CD4-positive, alpha-beta T cell treated with Interleukin-15 for 4 hours (primary cell): Measurements from ENCODE around the gene DDR2.

ENCODE experiments used
- DNase-seq: peaks from one replicate; pipeline ENCODE4 v3.0.0-alpha.2; 2020; ENCODE audit warnings: low spot score

Gene DDR2

GRCh38 chr1:162672622-162673260, 40.5 kb downstream of the DDR2 start:
- DNase-seq, result no peak

DNA sequence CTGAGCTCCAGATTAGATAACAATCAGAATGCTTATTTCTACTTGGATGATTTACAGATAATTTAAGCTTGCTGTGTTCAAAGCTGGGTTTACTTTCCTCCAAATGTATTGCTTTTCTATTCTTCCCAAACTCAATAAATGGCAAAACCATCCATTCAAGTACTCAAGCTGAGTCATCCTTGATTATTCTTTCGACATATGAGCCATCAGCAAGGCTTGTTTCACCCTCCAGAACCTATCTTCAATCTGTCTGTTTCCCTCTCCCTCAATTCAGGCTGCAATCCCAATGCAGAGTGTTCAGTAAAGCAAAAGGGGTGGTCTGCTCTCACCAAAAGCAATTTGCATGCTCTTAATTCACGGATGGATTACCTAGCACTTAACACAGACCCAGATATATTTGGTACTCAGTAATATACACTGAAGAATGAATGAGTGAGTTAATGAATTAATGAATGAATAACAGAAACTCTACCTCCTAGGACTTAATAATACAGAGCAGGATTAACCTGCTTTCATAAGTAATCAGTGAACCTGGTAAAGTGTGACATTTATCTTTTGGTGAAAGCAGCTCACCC, 41.9 kb downstream of the DDR2 start:
- DNase-seq, result no peak

GRCh38 chr1:162676087-162676486, 43.8 kb downstream of the DDR2 start:
- DNase-seq, result no peak

GRCh38 chr1:162676750-162677149, 44.5 kb downstream of the DDR2 start:
- no peak for DNase-seq

DNA sequence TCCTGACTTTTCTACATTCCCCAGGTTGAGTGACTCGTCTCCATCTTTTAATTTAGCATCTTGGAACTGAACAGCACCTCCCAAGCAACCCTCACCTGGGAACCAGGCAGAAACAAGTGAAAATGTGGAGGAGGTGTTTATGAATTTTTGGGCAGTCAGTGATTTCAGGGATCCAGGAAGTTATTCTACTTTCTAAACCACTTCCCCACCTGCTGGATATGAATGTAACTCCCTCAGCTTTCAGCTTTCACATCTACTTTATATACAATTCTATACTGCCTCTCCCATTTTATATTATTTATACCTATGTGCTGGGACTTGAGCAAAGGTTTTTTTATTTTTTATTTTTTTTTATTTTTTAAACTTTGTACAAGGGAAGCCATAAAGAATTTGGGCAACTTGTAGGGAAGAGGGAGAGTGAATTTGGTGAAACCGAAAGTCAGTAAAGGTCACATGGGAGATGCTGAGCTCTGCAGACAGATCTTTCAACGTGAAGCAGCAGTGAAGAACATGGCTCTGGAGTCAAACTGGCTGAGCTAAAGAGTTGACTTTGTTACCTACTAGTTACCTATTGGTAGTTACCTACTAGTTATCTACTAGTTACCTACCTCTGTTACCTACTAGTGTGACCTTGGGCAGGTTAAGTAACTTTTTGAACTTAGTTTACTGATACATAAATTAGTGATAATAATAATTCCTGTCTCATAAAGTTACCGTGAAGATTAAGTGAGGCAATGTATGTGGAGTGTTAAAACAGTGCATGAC, 45.5 kb downstream of the DDR2 start:
- DNase-seq, result no peak

GRCh38 chr1:162678439-162678838, 46.2 kb downstream of the DDR2 start:
- DNase-seq, result no peak

GRCh38 chr1:162679298-162679697, 47.0 kb downstream of the DDR2 start:
- no peak for DNase-seq

DNA sequence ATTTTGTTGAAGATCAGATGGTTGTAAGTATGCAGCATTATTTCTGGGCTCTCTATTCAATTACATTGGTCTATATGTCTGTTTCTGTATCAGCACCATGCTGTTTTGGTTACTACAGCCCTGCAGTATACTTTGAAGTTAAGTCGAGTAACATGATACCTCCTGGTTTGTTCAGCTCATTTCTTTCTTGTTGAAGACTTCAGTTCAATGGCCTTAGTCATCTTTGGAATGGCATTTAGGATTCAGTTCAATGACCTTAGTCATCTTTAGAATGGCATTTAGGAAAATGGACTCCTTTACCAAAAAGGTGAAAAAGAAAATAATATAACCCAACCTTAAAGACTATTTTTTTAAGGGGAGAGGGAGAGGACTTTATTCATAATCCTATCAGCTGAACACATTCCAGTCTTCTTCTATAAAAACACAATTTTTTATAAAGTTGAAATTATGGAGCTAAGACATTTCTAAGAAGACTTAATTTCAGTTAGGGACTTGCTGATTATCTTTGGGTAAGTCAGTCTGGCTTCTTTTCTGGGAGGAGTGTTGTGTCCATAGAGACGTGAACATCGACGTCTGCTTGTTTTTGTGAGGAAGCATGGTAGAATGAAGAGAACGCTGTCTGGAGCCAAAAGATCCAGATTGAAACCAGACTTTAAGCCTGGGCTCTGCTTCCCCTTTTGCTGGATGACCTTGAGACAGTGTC, 48.3 kb downstream of the DDR2 start:
- no peak for DNase-seq

DNA sequence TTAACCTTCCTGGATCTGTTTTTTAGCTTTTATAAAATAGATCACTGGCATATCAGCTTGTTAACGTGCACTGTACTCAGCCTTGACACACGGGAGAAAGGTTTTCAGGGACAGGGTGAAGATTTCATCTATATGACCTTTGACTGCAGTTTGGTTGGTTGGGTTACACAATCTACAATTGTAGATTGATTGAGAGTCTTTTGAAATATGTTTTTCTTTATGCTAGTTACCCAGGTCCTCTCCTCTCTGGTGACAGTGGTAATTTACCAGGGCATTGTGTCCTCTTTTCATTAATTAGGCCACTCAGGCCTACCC, 48.8 kb downstream of the DDR2 start:
- no peak for DNase-seq

- no peak for DNase-seq
Observed at GRCh38 chr1:162682013-162682419, 49.8 kb downstream of the DDR2 start.

- DNase-seq, result no peak
Observed at GRCh38 chr1:162687870-162688269, 55.6 kb downstream of the DDR2 start.

- no peak for DNase-seq
Observed at GRCh38 chr1:162688521-162688920, 56.3 kb downstream of the DDR2 start.

- DNase-seq, result no peak
Observed at GRCh38 chr1:162688931-162689330, 56.7 kb downstream of the DDR2 start.

- no peak for DNase-seq
Observed at GRCh38 chr1:162689745-162690671, 57.7 kb downstream of the DDR2 start.

- no peak for DNase-seq
Observed at GRCh38 chr1:162690672-162691434, 58.6 kb downstream of the DDR2 start.

- DNase-seq, result no peak
Observed at GRCh38 chr1:162691999-162692575, 59.8 kb downstream of the DDR2 start.

DNA sequence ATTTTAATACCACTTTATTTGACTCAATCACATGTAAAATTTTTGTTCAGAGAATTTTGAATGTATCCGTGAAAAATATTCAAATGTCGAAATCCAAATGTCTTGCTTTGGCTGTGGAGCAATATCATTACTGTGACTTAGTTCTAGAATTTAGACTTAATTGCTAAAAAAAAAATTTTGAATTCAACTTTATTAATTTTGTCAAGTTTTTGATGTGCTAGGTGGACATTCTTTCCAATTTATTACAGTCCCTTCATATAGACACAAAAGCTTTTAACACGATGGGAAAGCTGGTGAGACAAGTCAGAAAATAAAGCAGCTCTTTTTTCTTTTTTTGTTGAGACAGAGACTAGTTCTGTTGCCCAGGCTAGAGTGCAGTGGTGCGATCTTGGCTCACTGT, 62.6 kb downstream of the DDR2 start:
- DNase-seq, result no peak

DNA sequence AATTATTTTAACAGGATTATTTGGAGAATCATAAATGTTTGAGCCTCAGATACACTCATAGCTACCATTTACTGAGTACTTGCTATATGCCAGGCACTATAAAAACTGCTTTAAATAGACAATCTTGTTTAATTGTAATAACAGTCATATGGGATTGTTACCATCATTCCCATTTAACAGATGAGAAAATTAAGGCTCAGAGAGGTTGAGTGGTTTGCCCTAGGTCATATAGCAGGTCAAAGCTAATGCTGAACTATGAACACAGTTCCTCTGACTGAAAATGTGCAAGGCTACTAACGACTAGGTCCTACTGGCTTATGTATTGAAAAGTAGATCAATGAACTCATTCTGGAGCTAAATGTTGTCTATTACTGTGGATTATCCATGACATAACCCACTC, 63.4 kb downstream of the DDR2 start:
- DNase-seq, result no peak

DNA sequence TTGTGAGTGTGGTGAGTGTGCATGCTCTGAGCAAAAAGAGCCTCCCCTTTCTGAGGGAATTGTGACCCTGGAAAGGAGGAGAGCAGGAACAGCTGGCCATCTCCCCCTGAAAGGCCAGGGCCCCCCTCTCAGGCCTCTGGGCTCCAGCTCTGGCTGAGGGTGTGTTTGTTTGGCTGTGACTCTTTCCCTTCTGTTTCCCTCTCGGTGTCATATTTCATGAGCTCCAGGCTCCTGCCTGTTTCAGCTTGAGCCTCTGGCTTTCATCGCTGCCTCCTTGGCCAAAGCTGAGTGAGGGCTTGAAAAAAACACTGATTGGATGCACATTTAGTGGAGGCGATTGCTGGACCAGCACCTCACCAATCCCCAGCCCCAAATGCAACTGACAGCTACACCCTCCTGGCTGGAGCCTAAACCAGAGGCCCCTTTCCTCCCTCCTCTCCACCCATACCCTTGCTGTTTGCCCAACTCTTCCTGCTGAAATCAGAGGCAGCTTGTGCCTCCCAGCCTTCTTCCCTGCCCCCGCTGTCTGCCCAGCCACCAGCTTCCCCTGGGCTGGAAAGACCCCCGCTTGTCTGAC, 64.1 kb downstream of the DDR2 start:
- DNase-seq, result no peak

DNA sequence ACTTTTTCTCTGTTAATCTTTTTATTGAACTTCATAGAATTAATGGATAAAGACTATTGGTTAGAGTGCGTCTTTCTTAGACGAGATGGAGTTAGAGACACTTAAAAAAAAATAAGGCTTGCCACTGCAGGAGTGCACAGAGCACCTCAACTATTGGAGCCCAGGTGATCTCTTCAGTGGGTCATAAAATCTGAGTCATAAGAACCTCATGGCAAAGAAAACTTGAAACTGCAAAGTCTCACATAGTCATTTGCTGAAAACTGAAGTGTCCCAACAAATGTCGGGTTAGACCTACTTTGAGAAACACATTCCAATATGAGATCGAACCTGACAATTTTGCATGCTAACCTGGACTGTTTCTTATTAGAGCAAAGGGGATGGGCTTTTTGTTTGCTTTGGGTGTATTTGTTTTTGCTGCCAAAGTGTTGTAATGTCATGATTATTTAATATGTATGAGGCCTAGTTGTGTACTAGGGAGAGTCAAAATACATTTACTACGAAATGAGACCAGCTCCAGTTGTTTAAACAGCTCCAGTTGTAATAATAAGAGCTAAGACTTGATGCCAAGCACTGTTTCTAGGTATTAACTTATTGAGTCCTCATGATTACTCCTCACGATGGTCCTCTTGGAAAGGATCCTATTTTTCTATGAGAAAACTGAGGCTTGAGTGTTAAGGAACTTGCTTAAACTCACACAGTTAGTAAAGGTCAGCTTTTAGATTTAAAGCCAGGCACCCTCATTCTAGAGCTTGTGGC, 65.1 kb downstream of the DDR2 start:
- no peak for DNase-seq
